GM23338 (cell line): ENCODE measurements around the gene EYS. TPM values are rescaled to one million over a fixed set of nuclear protein-coding genes. Genes with fewer than 3 reads are reported as not detected.

ENCODE experiments used
- ATAC-seq: fragments of 200-7000 bp; cut with Tn5 transposase; 3 replicates; pipeline ENCODE4 v1.9.1; 2020
- DNase-seq: peaks from one replicate; pipeline ENCODE4 v3.0.0-alpha.2; 2015; ENCODE audit warnings: low spot score
- H2AFZ ChIP-seq: fragments of 200-600 bp; sonication (generic); 2 replicates; pipeline ENCODE4 v1.8.0; 2016; ENCODE audit warnings: antibody characterized with exemption, mild to moderate bottlenecking, moderate library complexity
- H3F3A ChIP-seq: fragments of 200-600 bp; sonication (generic); replicated peaks from 2 replicates; pipeline ENCODE4 v1.8.0; 2017; ENCODE audit warnings: antibody characterized with exemption, mixed run types, low read depth
- H3K27ac ChIP-seq: fragments of 200-600 bp; sonication (generic); 2 replicates; pipeline ENCODE4 v1.6.1; 2016; ENCODE audit warnings: low read depth
- H3K27me3 ChIP-seq: fragments of 200-600 bp; sonication (generic); 2 replicates; pipeline ENCODE4 v1.8.0; 2016; ENCODE audit warnings: mild to moderate bottlenecking, mixed run types, moderate library complexity; ENCODE audit not compliant: insufficient read depth
- H3K36me3 ChIP-seq: fragments of 200-600 bp; sonication (generic); 2 replicates; pipeline ENCODE4 v1.8.0; 2016; ENCODE audit warnings: mild to moderate bottlenecking; ENCODE audit not compliant: insufficient read depth
- H3K4me1 ChIP-seq: fragments of 200-600 bp; sonication (generic); 2 replicates; pipeline ENCODE4 v1.8.0; 2016; ENCODE audit warnings: mild to moderate bottlenecking, moderate library complexity; ENCODE audit not compliant: insufficient read depth
- H3K4me2 ChIP-seq: fragments of 200-600 bp; sonication (generic); 2 replicates; pipeline ENCODE4 v1.7.1; 2017; ENCODE audit warnings: mixed run types
- H3K4me3 ChIP-seq: fragments of 200-600 bp; sonication (generic); 2 replicates; pipeline ENCODE4 v1.6.1; 2016; ENCODE audit warnings: mixed run types
- H3K79me2 ChIP-seq: fragments of 200-600 bp; sonication (generic); replicated peaks from 2 replicates; pipeline ENCODE4 v1.8.0; 2017; ENCODE audit warnings: mild to moderate bottlenecking; ENCODE audit not compliant: insufficient read depth
- H3K9me2 ChIP-seq: fragments of 200-600 bp; sonication (generic); 2 replicates; pipeline ENCODE4 v1.8.0; 2017; ENCODE audit not compliant: insufficient read depth
- H4K20me1 ChIP-seq: fragments of 200-600 bp; sonication (generic); replicated peaks from 2 replicates; pipeline ENCODE4 v1.8.0; 2017; ENCODE audit warnings: mild to moderate bottlenecking; ENCODE audit not compliant: insufficient read depth
- H3K27ac Mint-ChIP-seq: 2 replicates; pipeline ENCODE4 v1.8.0; 2020; ENCODE audit warnings: inconsistent platforms, mild to moderate bottlenecking, moderate library complexity, mixed read lengths
- H3K27me3 Mint-ChIP-seq: 3 replicates; pipeline ENCODE4 v1.8.0; 2022; ENCODE audit warnings: low read depth, mild to moderate bottlenecking, moderate library complexity, mixed read lengths, inconsistent platforms; ENCODE audit not compliant: insufficient read depth, poor library complexity
- H3K36me3 Mint-ChIP-seq: 3 replicates; pipeline ENCODE4 v1.8.0; 2021; ENCODE audit warnings: low read depth, mild to moderate bottlenecking, inconsistent platforms, moderate library complexity, mixed read lengths
- H3K4me1 Mint-ChIP-seq: 3 replicates; pipeline ENCODE4 v1.8.0; 2020; ENCODE audit warnings: mild to moderate bottlenecking, inconsistent platforms, mixed read lengths
- H3K4me3 Mint-ChIP-seq: 3 replicates; pipeline ENCODE4 v1.8.0; 2021; ENCODE audit warnings: moderate library complexity, mild to moderate bottlenecking, inconsistent platforms, mixed read lengths
- H3K9me3 Mint-ChIP-seq: 3 replicates; pipeline ENCODE4 v1.8.0; 2020; ENCODE audit warnings: moderate library complexity, mild to moderate bottlenecking, inconsistent platforms, mixed read lengths
- CREB1 ChIP-seq: fragments of 250-450 bp; sonication (Bioruptor Pico); IDR thresholded peaks from 2 replicates; pipeline ENCODE4 v1.5.0; 2020; ENCODE audit warnings: low read depth, mild to moderate bottlenecking, moderate library complexity
- ETS1 ChIP-seq: IDR thresholded peaks from 2 replicates; pipeline ENCODE4 v1.6.1; 2016; ENCODE audit warnings: antibody characterized with exemption
- EZH2phosphoT487 ChIP-seq: fragments of 200-600 bp; sonication (generic); IDR thresholded peaks from one replicate; pipeline ENCODE4 v1.8.1; 2018; ENCODE audit warnings: antibody characterized with exemption; ENCODE audit not compliant: unreplicated experiment
- POLR2AphosphoS5 ChIP-seq: IDR thresholded peaks from 2 replicates; pipeline ENCODE4 v1.6.1; 2016; ENCODE audit warnings: antibody characterized with exemption, low read depth
- REST ChIP-seq: IDR thresholded peaks from one replicate; pipeline ENCODE4 v1.6.1; 2018; ENCODE audit warnings: antibody characterized with exemption; ENCODE audit not compliant: unreplicated experiment
- STAT1 ChIP-seq: IDR thresholded peaks from one replicate; pipeline ENCODE4 v1.6.1; 2016; ENCODE audit warnings: antibody characterized with exemption; ENCODE audit not compliant: unreplicated experiment
- ZNF114 ChIP-seq: fragments of 250-450 bp; sonication (Bioruptor Pico); IDR thresholded peaks from 2 replicates; pipeline ENCODE4 v1.5.0; 2020; ENCODE audit warnings: mild to moderate bottlenecking, moderate library complexity
- ZNF331 ChIP-seq: fragments of 250-450 bp; sonication (Bioruptor Pico); IDR thresholded peaks from 2 replicates; pipeline ENCODE4 v1.5.0; 2020; ENCODE audit warnings: low read depth, mild to moderate bottlenecking, moderate library complexity
- ZNF462 ChIP-seq: fragments of 250-450 bp; sonication (Bioruptor Pico); IDR thresholded peaks from 2 replicates; pipeline ENCODE4 v1.5.0; 2020; ENCODE audit warnings: mild to moderate bottlenecking, moderate library complexity
- polyA plus RNA-seq: library from polyadenylated mRNA; unstranded; fragments of >200 nt; fragmentation: Nextera tagmentation; extraction: Ambion mirVana; gene quantifications from 2 replicates; pipeline ENCODE4 v1.2.1, GENCODE V29; 2016
- total RNA-seq: library from RNA; depleted of rRNA; stranded (reverse); fragments of >200 nt; shearing (Covaris generic); gene quantifications from 2 replicates; pipeline ENCODE4 v1.2.3, GENCODE V29; 2014

EYS gene
- total and polyA plus RNA-seq, 2 experiments from 2014 or later = 0.38 to 0.52 TPM

- Histone ChIP-seq H3K27ac (no peak overlapping the region), H2AFZ (no peak overlapping the region), H3K4me2 (no peak overlapping the region), H3K9me2 (no peaks in the 10 kb centered on the region), H3K36me3 (no peaks in the 10 kb centered on the region), H3F3A (no peaks in the 10 kb centered on the region), H4K20me1 (no peaks in the 10 kb centered on the region), H3K27me3 (no peaks in the 10 kb centered on the region), H3K4me1 (no peaks in the 10 kb centered on the region), H3K4me3 (no peak overlapping the region), H3K79me2 (no peaks in the 10 kb centered on the region)
- H3K4me1 Mint-ChIP-seq = no peaks in the 10 kb centered on the region
- TF ChIP-seq STAT1 (no peak), ZNF462 (CRISPR knock-in tag) (no peak), POLR2AphosphoS5 (no peak), CREB1 (CRISPR knock-in tag) (no peak), ETS1 (no peak), ZNF331 (CRISPR knock-in tag) (no peak), EZH2phosphoT487 (no peak), ZNF114 (CRISPR knock-in tag) (no peak), REST (no peak)
- DNase-seq (no peak), ATAC-seq (no peak)
- H3K27me3 Mint-ChIP-seq = peaks cover 2% of the 10 kb centered on the region
- peaks cover 6% of the 10 kb centered on the region; the same call in 2 of the 3 replicates for H3K9me3 Mint-ChIP-seq
- H3K27ac Mint-ChIP-seq = no peak overlapping the region
- no peaks in the 10 kb centered on the region for H3K36me3 Mint-ChIP-seq
- H3K4me3 Mint-ChIP-seq = no peak overlapping the region
Observed at GRCh38 chr6:63862486-63863198, 1844.4 kb downstream of the EYS start.
